Kidney capillary endothelial cell (primary cell): Measurements from ENCODE around the gene KIF5C.

ENCODE experiments used
- DNase-seq: peaks from one replicate; pipeline ENCODE4 v3.0.0-alpha.2; 2018; ENCODE audit warnings: low spot score

Gene KIF5C

GRCh38 chr2:148989882-148990493, 115.0 kb downstream of the KIF5C start:
- DNase-seq: peak; percentile 86

DNA sequence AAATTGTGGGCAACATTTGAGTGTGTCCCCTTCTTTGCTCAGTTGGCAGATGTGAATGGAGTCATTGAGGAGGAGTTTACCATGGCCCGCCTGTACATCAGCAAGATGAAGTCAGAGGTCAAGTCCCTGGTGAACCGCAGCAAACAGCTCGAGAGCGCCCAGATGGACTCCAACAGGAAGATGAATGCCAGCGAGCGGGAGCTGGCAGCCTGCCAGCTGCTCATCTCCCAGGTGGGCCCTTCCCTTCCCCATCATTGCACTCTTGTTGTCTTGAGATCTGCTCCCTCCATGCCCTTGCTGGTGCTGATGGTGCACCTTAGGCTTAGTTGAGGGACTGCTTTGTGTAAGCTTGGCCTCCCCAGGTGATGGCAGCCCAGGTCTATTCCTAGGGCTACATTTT, 115.9 kb downstream of the KIF5C start:
- no peak for DNase-seq

DNA sequence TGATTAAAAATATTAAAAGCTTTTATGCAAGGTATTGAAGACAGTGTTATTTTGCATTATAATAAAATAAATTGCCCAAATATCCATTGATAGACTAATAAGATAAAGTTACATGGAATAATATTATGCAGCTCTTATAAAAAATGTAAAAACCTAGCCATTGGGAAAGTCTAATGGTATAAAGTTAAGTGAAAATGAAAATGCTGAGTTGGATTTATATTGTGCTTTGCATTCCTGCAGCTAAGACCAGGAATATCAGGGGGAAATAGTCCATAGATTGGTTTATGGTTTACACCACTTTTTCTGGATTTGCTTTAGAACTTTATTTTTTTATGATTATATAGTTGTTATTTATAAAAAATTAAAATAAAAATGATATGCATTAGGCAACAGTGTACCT, 117.4 kb downstream of the KIF5C start:
- DNase-seq: no peak

DNA sequence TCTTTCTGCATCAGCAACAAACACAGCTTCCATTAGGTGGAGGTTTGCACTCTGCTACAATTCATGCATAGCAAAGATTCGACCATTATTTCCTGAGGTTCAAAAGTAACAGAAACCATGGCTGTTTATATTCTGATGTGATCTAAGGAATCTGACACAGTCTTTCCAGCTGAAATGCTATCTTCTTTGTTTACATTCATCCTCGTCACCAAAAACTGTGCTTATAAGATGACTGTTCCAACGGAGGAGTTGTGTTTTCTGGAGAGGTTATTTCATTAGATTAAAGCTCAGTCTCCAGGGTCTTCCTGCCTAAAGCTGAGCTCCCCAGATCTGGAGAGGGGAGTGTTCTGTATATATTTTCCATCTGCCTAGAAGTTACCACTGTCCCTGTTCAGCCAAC, 118.3 kb downstream of the KIF5C start:
- DNase-seq: no peak

DNA sequence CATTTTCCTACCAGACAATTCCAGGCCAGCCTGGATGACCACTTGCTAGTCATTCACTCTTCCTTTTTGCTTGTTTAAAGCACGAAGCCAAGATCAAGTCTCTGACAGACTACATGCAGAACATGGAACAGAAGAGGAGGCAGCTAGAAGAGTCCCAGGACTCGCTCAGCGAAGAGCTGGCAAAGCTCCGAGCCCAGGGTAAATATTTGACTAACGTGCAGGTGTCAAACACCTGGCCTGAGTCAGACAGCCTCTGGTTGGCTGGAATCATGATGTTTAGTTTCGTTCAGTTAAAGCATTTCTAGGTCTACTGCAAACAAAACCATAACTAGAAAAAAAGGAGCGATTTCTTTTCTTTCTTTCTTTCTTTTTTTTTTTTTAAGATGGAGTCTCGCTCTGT, 119.3 kb downstream of the KIF5C start:
- DNase-seq: no peak

GRCh38 chr2:148996805-148997204, 121.8 kb downstream of the KIF5C start:
- no peak for DNase-seq

- no peak for DNase-seq
These were observed 123.3 kb downstream of the KIF5C start for GRCh38 chr2:148998165-148998830.

- DNase-seq: no peak
These were observed 123.8 kb downstream of the KIF5C start for GRCh38 chr2:148998831-148999200.

DNA sequence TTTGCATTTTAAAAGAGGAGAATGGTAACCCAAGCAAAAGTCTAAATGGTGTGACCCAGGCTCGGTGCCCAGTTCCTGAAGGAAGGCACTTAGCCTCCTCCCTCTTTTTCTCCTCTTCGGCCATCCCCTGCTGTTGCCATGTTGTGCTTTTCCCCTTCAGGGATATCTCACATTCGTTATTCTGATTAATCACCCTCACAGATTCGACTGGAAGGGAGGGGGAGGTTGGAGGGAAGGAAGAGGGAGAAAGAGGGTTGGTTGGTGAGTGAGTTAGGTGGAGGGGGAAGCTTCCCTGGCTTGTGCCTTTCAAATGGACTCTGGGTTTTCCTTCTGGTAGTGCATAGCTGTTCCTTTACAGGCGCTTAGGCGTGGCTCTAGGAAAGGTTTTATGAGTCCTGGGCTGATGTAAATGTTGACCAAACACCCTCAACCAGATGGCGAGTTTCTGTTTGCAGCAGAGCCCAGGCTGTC, 124.5 kb downstream of the KIF5C start:
- DNase-seq: no peak

DNA sequence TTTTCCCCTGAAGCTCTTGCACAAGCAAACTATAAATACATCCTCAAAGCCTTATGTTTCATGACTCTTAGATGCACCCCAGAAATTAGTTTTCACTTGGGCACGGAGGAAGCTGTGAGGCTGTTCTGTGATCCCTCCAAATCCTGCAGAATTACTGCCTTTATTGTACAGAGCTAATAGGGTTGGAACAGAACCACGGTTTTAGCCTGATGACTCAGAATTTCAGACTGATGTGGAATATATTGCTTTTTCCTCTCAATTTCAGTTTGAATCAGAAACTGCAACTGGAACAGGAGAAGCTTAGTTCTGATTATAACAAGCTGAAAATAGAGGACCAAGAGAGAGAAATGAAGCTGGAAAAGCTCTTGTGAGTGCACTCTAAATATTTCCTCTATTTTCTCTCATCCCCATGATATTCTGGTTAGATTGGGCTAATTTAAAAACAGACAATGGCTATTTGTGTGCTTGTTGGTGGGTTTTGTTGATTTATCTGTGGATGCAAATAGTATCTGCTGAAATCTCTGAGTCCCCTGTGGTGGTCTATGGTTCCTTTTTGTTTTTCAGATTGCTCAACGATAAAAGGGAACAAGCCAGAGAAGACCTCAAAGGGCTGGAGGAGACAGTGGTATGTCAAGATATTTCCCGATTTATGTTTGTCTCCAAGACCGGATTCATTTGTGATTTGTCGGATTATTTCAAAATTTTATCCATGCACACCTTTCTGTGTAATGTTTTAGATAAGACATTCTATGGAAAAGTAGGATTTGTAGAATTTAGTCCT, 125.3 kb downstream of the KIF5C start:
- no peak for DNase-seq

DNA sequence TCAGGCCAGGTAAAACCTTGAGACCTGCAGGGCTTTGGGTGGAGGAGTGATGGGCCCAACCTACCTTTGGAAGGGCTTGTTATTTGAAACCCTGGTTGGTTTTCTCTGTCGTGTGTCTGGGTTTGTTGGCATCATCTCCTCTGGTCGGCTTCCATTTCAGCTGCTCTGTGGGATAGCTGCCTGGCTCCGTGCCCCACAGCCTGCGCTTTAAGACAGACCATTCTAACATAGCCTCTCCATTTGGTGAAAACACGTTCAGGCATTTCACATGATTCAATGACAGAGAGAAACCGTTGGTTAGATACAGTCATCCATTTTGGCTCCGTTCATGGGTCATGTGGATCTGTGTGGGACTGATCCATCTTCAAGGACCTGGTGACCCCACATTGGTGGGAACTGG, 126.5 kb downstream of the KIF5C start:
- DNase-seq: no peak

GRCh38 chr2:149002378-149002890, 127.4 kb downstream of the KIF5C start:
- DNase-seq: no peak

DNA sequence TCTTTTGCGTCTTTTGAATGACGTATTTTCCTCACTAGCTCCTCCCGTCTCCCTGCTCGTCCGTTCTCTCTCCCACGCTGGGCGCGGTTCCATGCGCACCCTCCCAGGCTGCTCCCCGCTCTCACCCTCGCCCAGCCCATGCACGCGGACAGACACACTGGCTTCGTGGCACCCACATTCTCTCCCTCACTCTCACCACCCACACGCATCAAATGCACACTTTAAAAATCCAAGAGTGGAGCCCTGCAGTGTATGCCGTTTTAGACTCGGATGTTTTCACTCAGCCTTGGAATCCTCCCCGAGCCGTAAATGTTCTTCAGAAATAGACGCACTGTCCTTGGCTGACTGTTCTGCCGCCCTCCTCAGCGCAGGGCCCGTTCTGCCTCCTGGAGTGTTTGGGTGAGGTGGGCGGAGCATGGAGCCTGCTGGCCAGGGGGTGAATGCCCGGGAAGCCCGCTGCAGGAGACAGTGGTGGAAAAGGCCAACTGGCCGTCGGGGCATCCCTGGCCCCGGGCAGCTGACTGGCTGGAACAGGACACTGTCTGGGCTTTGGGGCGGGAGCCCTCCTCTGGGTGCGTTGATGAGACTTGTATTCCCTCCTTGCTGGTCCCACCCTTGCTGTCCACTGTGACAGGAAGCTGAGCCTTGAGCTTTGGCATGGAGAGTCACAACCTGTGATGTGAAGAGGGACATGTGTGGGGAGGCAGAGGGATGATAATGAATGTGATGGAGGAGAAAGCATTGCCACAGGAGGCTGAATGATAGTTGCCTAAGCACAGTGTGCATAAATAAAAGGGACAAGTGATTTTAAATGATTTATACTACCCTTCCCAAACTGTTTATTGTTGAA, 128.1 kb downstream of the KIF5C start:
- DNase-seq: no peak

DNA sequence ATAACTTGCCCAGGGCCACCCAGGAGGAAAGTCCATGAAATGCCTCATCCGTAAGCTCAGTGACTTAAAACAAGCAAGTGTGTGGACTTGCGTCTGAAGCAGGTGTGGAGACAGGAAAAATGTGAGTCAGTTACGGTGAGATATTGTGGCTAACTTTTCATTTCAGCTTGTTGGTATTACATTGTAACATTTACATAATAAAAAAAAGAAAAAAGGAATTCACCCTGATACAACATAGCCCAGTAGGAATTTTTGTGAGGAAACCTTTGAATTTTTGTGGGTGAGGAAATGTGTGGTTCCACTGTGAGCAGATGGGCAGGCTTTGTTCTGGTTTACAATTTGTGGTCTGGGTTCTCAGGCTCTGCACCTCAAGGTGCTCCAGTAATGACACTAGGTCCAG, 129.8 kb downstream of the KIF5C start:
- DNase-seq: no peak

DNA sequence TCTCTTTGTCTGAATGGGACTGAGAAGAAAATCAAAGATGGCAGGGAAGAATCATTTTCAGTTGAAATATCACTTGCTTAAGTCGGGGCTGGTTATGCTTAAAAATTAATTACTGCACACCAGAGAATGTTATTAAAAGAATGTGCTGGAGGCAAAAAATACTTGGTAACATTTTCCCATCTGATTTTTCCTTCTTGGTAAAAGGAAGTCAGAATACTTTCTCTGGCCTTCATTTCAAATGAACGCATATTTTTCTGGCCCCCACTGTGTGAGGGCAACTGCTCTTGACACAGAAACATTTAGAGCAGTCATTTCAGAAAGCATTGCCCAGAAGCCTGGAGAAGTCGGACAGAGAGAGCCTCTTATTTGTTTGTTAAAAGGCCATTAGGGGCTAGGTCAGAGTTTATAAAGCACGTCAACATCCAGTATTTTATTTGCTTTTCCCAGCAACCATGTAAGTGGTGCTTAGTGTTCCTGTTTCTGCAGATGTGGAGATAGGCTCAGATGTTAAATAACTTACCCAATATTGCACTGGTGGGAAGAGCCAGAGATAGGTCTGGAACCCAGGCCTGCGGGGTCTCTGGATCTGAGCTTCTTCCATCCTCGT, 130.5 kb downstream of the KIF5C start:
- DNase-seq: no peak

GRCh38 chr2:149006883-149007543, 132.0 kb downstream of the KIF5C start:
- no peak for DNase-seq

GRCh38 chr2:149008381-149008780, 133.4 kb downstream of the KIF5C start:
- no peak for DNase-seq

GRCh38 chr2:149009576-149010461, 134.8 kb downstream of the KIF5C start:
- DNase-seq: no peak

- DNase-seq: no peak
These were observed 137.5 kb downstream of the KIF5C start for GRCh38 chr2:149012545-149012944.

DNA sequence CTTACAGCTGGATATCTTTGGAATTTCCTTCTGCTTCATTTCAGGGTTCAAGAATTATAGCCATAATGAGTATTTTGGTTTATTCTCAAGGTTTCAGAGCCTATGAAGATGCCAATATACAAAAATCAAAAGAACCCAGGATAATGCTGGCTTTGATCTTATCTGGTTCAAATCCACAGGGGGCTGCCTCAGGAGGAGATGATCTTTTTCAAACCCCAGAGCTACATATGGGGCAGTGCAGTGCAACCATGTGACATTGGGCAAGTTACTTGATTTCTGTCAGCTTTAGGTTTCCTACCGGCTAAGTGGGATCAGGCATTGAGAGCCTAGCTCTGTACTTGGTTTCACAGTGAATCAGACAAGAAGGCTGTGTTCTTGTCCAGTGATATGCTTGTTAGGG, 140.5 kb downstream of the KIF5C start:
- no peak for DNase-seq
